Measurements from ENCODE around the gene ARRB1. TPM values are rescaled to one million over a fixed set of nuclear protein-coding genes. Genes with fewer than 3 reads are reported as not detected.
"Not testable (repeated sequence)": the region's sequence is repeated elsewhere in the genome, so short reads cannot be mapped to it uniquely, and the experiment has no call there.

The ARRB1 gene
- total RNA-seq, 4 donors from 2014 or later = 15.7 to 44.7 (median 27.7) TPM

GRCh38 chr11:75333807-75334140 is 17.7 kb downstream of the ARRB1 start:
- H3K27me3 ChIP-seq = no peaks in the 10 kb centered on the region
- no peaks in the 10 kb centered on the region for H3K36me3 ChIP-seq
- H3K9me3 ChIP-seq = no peaks in the 10 kb centered on the region
- H3K4me1 ChIP-seq = peaks cover 0 to 31% of the 10 kb centered on the region in 2 donors
- DNase-seq = no peak
- TF ChIP-seq CTCF (IDR thresholded peaks at IDR 0.05) (no peak), POLR2A (IDR thresholded peaks at IDR 0.05) (no peak)
- H3K27ac ChIP-seq = no peak overlapping the region
- intact Hi-C loops (cut with DNase I) = no loop called here
- WGBS, 2 donors = 88% methylated on average over 7 of the region's 7 CpGs; no CpG with 5 or more reads in 1 of the 2 donors
- H3K4me3 ChIP-seq (replicated peaks in 1 of 3) = no peak overlapping the region

GRCh38 chr11:75333022-75333806 is 18.2 kb downstream of the ARRB1 start:
- WGBS, 2 donors = 80 to 81% methylated on average over 8 of the region's 8 CpGs
- H3K9me3 ChIP-seq = no peaks in the 10 kb centered on the region
- no peak overlapping the region for H3K4me3 ChIP-seq (replicated peaks in 1 of 3)
- H3K27me3 ChIP-seq = no peaks in the 10 kb centered on the region
- H3K36me3 ChIP-seq = no peaks in the 10 kb centered on the region
- TF ChIP-seq CTCF (IDR thresholded peaks at IDR 0.05) (no peak), POLR2A (IDR thresholded peaks at IDR 0.05) (no peak)
- H3K27ac ChIP-seq = no peak overlapping the region
- intact Hi-C loops (cut with DNase I) = no loop called here
- H3K4me1 ChIP-seq = peaks cover 4 to 31% of the 10 kb centered on the region in 2 donors
- no peak for DNase-seq

GRCh38 chr11:75331761-75332160 is 19.7 kb downstream of the ARRB1 start:
- DNase-seq; intact Hi-C loops (cut with DNase I); H3K27ac ChIP-seq; H3K4me3 ChIP-seq (replicated peaks in 1 of 3); H3K27me3 ChIP-seq; H3K36me3 ChIP-seq; H3K9me3 ChIP-seq: not testable (repeated sequence)
- WGBS, 2 donors = 94 to 96% methylated on average over 9 of the region's 9 CpGs
- peaks cover 7 to 20% of the 10 kb centered on the region in 2 donors for H3K4me1 ChIP-seq

- H3K27me3 ChIP-seq; DNase-seq; H3K4me3 ChIP-seq (replicated peaks in 1 of 3); H3K27ac ChIP-seq; H3K36me3 ChIP-seq; H3K9me3 ChIP-seq; intact Hi-C loops (cut with DNase I): not testable (repeated sequence)
- 93 to 96% methylated on average over 6 of the region's 6 CpGs for WGBS, 2 donors
- H3K4me1 ChIP-seq = peaks cover 7 to 22% of the 10 kb centered on the region in 2 donors
These were observed 20.2 kb downstream of the ARRB1 start for GRCh38 chr11:75331304-75331703.

GRCh38 chr11:75330886-75331285 is 20.6 kb downstream of the ARRB1 start:
- H3K27ac ChIP-seq; DNase-seq; H3K4me3 ChIP-seq (replicated peaks in 1 of 3); intact Hi-C loops (cut with DNase I); H3K36me3 ChIP-seq; H3K9me3 ChIP-seq; H3K27me3 ChIP-seq: not testable (repeated sequence)
- H3K4me1 ChIP-seq = peaks cover 7 to 26% of the 10 kb centered on the region in 2 donors
- 94 to 96% methylated on average over 14 of the region's 14 CpGs for WGBS, 2 donors

- DNase-seq = no peak
- intact Hi-C loops (cut with DNase I) = no loop called here
- 40 to 56% methylated on average over 1 of the region's 1 CpG for WGBS, 2 donors
- H3K9me3 ChIP-seq = no peaks in the 10 kb centered on the region
- no peak overlapping the region for H3K27ac ChIP-seq
- peaks cover 7 to 31% of the 10 kb centered on the region in 2 donors for H3K4me1 ChIP-seq
- H3K4me3 ChIP-seq (replicated peaks in 1 of 3) = no peak overlapping the region
- no peaks in the 10 kb centered on the region for H3K27me3 ChIP-seq
- TF ChIP-seq CTCF (IDR thresholded peaks at IDR 0.05) = no peak
- TF ChIP-seq POLR2A (IDR thresholded peaks at IDR 0.05) = no peak
- H3K36me3 ChIP-seq = no peaks in the 10 kb centered on the region
These were observed 21.2 kb downstream of the ARRB1 start for GRCh38 chr11:75330291-75330690.

Data from thyroid gland (tissue), 4 donors.